IPS-18c (cell line): Measurements from ENCODE around the gene CCDC134.
"Not testable (repeated sequence)": the region's sequence is repeated elsewhere in the genome, so short reads cannot be mapped to it uniquely, and the experiment has no call there.

Source experiments
- H3K4me3 ChIP-seq: 2 replicates; pipeline ENCODE4 v1.7.0; 2013; ENCODE audit warnings: low read depth, mild to moderate bottlenecking, low read length, moderate library complexity; ENCODE audit not compliant: insufficient read depth
- H3K9me3 ChIP-seq: one replicate; pipeline ENCODE4 v1.6.1; 2013; ENCODE audit warnings: mild to moderate bottlenecking, low read length, moderate library complexity; ENCODE audit not compliant: control insufficient read depth, insufficient read depth

CCDC134 gene

DNA sequence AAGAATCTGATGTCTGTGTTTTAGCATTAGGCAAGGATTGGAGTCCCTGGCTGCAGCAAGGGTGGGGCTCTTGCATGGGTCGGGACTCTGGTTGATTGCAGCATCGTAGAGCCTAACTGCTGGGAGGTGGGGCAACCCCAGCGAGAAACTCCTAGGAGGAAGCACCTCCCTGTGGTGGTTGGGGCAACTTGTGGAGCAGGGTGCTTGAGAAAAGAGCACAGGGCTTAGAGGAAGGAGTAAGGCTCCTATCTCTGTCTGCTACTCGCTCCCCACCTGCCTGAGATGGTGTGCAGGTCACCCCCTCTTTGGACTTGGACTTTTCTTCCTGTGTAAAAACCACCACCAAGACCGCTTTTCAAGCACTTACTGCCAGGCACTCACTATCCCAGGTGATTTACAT, 48.0 kb downstream of the CCDC134 start:
- Histone ChIP-seq H3K4me3 (no peak overlapping the region), H3K9me3 (no peaks in the 10 kb centered on the region)

DNA sequence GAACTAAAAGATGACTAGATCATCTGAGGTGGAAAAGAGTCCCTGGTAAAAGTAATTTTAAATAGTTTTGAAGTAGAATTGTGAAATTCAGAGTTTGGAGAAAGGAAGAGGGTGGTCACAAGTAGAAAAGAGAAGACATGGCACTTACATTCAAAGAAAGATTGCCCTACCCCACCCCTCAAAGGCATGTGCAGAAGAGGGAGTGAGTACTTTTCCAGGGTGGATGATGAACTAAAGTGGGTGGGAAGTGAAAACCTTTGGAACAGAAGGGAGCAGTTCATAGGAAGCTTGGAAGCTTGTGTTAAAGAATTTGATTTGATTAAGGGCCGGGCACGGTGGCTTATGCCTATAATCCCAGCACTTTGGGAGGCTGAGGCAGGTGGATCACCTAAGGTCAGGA, 56.0 kb downstream of the CCDC134 start:
- H3K9me3 ChIP-seq, result no peaks in the 10 kb centered on the region
- H3K4me3 ChIP-seq, result no peak overlapping the region

DNA sequence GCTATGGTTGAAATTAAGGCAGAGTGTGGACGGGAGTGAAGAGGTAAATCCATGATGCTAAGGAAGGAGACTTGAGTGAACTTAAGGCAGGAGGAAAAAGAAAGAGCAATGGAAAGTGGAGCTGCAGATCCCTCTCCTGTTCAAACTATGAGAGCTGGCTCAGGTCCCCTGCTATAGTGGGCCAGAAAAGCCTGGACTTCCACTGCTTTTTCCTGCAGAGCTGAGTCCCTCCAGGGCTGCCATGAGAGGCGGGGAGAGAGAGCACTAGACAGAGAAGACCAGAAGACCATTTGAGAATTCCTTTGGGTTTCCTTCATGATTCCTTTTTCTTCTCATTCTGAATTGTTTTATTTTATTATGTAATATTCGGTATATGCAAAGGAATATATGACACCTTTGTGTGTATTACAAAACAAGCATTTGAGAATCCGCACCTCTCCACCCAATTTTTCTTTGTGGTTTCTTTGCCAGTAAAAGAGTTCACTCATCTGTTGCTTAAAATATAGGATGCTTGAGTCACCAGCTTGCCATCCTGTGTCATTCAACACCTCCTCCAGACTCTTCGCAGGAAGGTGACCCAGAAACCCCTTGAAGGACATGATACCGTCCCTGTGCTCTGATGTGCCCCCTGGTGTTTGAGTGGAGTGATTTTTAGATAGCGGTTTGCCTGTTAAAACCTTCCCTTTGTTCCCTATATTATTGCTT, 56.8 kb downstream of the CCDC134 start:
- Histone ChIP-seq H3K9me3 (no peaks in the 10 kb centered on the region), H3K4me3 (no peak overlapping the region)

DNA sequence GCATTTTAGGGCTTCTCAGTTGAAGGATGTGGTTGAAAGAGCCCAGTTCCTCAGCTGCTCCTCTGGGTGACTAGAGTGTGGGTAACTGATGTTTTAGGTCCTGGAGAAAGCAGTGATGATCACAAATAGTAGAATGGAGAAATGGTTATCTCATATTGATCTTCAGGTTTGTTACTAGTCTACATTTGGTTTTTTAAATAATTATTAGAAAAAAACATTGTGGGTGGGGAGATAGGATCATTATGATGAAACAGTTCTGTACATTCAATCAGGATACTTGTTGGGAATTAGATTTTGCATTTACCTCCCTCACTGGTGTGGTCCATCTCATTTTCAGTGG, 57.4 kb downstream of the CCDC134 start:
- Histone ChIP-seq H3K4me3 (no peak overlapping the region), H3K9me3 (no peaks in the 10 kb centered on the region)

DNA sequence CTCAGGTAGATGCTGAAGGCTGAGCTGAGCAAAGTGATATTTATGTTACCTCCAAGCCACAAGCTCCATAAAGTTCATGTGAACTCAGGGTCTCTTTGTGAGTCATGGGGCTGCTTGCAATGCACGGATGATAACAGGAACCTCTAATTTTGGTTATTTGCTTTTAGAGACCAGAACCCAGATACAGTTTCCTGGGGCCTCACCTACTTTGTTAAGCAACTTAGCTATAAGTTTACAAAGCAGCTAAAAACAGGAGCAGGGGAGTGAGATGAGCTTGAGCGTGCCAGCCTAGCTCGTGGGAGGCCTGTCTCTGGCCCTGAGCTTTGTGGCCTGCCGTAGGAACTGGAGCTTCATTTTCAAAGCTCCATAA, 61.7 kb downstream of the CCDC134 start:
- Histone ChIP-seq H3K9me3 (no peaks in the 10 kb centered on the region), H3K4me3 (no peak overlapping the region)

DNA sequence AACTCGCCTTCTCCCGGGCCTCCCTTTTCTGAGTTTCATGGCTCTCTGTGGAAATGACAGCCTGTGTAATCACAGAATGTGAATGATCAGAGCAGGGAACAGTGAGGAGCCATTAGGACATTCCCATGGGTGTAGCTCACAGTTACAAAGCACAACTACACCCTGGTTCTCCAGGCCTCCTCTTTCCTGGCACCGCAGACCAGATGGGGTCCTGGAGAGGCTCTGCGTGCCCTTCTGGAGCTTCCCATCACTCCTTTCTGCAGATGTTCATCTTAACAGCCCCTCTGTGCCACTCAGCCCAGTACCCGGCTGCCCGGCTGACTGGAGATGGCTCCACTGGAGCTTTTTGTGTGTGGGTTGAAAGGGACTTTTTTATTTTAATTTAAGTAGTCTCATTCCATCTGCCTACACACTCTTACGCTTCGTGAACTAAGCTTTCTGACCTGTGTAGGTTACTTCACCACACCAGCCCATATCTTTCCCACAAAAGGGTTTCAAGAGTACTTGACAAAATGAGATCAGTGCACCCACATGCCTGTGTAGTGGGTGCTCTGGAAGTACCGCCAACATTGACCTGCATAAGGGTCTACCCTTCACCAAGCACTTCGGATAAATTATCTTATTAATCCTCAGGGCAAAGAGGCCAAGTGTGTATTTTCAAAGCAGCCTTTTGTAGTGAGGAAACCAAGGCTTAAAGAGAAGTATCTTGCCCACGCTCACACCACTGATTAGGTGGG, 62.2 kb downstream of the CCDC134 start:
- Histone ChIP-seq H3K9me3 (no peaks in the 10 kb centered on the region), H3K4me3 (no peak overlapping the region)

DNA sequence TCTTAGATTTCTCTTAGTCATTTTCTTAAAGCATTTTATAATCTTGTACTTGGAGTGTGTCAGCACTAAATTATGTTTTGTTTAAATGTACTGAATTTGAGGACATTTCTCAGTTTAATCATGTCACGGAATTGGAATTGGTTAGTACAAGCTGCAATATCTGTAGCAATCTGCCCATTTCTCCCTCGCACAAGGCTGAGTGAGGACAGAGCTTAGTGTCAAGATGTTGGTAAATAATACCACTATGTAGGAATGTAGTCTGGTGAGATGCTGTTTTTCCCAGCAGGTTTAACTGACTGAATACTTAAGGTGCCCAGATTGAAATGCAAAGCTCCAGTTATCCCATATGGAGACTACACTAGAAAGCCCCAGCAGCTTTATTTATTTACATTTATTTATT, 63.0 kb downstream of the CCDC134 start:
- H3K4me3 ChIP-seq, result no peak overlapping the region
- no peaks in the 10 kb centered on the region for H3K9me3 ChIP-seq

DNA sequence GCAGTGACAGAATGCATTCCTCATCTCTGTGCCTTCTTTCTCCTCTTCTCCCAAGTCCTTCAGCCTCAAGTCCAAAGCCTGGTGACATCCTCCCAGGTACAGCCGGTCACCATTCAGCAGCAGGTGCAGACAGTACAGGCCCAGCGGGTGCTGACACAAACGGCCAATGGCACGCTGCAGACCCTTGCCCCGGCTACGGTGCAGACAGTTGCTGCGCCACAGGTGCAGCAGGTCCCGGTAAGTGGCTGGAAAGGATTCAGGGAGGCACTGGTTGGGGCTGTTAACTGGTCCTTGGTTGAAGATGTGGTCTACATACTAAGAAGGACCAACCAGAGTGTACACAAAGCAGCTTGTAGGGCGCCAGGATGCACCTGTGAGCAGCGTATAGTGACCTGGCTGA, 68.1 kb downstream of the CCDC134 start:
- H3K9me3 ChIP-seq, result no peaks in the 10 kb centered on the region
- H3K4me3 ChIP-seq, result no peak overlapping the region

DNA sequence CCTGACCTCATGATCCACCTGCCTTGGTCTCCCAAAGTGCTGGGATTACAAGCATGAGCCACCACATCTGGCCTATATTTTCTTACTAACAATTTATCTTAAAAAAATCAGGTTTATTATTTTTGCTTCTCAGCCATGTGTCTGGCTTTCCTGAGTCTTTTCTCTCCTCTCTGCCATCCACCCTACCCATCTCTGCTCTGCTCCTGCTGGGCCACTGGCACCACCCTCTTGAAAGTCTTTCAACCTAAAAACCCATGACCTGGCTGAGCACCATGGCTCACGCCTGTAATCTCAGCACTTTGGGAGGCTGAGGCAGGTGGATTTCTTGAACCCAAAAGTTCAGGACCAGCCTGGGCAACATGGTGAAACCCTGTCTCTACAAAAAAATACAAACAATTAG, 69.6 kb downstream of the CCDC134 start:
- not testable (repeated sequence) for H3K9me3 ChIP-seq, H3K4me3 ChIP-seq

DNA sequence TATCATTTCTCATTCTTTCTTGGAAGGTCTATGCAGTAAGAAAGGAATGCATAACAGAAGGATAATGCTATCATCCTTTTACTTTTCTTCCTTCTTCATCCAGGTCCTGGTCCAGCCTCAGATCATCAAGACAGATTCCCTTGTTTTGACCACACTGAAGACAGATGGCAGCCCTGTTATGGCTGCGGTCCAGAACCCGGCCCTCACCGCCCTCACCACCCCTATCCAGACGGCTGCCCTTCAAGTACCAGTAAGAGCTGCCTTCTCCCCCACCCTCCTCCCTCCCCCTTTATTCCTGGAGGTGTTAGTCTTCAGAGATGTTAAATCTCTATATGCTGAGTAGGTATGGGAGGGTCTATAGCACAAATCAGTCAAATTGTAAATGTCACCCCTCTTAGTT, 70.3 kb downstream of the CCDC134 start:
- Histone ChIP-seq H3K9me3 (no peaks in the 10 kb centered on the region), H3K4me3 (no peak overlapping the region)

DNA sequence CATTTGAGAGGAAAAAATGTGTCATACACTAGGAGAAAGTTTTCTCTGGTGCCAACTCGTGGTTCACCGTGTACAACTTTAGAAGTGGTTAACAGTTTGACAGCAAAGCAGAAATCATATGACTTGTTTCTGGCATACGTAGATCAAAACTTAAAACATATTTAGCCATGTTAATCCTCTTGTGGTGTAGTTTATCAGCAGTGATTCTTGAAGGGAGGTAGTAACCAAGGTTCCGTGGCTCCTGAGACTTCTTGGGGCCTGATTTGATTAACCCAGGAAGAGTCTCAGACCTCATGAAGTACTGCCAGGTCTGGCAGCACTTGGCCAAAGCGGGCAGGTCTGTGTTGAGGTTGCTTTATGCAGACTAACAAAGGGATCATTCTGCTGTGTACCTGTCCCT, 72.9 kb downstream of the CCDC134 start:
- no peaks in the 10 kb centered on the region for H3K9me3 ChIP-seq
- no peak overlapping the region for H3K4me3 ChIP-seq

DNA sequence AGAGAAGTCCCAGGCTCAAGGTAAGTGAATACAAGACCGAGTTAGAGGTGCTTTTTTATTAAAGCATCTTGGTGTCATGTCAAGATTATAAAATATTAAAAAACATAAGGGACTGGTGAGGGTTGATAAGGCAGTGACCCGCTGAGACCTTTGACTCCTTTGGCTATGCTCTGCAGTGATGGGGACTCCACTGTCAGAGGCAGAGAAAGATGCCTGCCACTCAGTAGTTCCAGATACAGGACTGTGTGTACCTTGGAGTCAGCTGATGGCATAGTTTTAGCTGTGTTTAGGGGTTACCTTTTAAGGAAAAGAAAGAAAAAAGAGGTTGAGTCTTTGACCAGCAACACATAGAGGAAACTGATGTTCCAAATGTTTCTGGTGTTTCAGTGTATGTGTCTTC, 73.6 kb downstream of the CCDC134 start:
- Histone ChIP-seq H3K9me3 (no peaks in the 10 kb centered on the region), H3K4me3 (no peak overlapping the region)

DNA sequence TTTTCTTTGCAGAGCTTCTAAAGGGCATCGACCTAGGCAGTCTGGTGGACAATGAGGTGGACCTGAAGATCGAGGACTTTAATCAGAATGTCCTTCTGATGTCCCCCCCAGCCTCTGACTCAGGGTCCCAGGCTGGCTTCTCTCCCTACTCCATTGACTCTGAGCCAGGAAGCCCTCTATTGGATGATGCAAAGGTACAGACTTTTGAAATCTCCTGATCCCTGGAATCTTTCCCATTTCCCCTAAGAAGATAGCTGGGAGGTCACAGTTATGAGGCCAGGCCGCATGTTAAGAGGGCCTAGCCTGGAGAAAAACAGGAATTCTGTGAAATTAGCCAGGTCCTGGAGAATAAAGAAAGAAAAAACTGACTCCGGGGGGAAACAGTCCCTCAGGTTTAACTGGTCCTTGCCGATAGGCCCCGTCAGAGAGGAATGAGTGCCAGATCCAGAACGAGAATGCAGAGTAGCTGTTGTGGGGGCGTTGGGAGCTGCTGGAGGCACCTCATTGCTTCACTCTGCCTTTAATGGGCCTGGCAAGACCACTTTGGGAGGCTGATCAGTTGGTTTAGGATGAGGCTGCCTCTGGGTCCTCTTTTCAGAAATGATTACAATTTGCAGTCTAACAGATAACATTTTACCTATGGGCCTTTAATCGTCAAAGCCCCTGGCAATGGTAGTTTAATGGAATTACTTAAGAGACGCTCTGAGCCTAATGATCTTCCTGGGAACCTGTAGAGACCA, 75.2 kb downstream of the CCDC134 start:
- H3K9me3 ChIP-seq, result no peaks in the 10 kb centered on the region
- no peak overlapping the region for H3K4me3 ChIP-seq
